Lung (tissue), 12 donors: ENCODE results near the gene MATN1. TPM values are rescaled to one million over a fixed set of nuclear protein-coding genes. Genes with fewer than 3 reads are reported as not detected.

Experiments used
- ATAC-seq: fragments of 200-7000 bp; cut with Tn5 transposase; one replicate; pipeline ENCODE4 v1.9.1; 2020; ENCODE audit warnings: moderate number of reproducible peaks; ENCODE audit not compliant: insufficient read depth, low FRiP score
- DNase-seq, 3 donors: peaks; one replicate each; pipeline ENCODE4 v3.0.0-alpha.2; 2013 to 2017
- H3K27ac ChIP-seq, 2 donors: one replicate each; pipeline ENCODE4 v1.5.1; 2013; ENCODE audit warnings: mild to moderate bottlenecking in 2 of 2, moderate library complexity in 2 of 2, control low read depth in 1 of 2, inconsistent platforms in 1 of 2, low read depth in 1 of 2, low read length in 1 of 2
- H3K27me3 ChIP-seq, 3 donors: one replicate each; pipeline ENCODE4 v1.5.1; 2013; ENCODE audit warnings: low read length in 2 of 3; ENCODE audit not compliant: control insufficient read depth in 3 of 3, insufficient read depth in 3 of 3
- H3K36me3 ChIP-seq, 4 donors: one replicate each; pipeline ENCODE4 v1.5.1; 2013; ENCODE audit warnings: low read length in 4 of 4, mild to moderate bottlenecking in 1 of 4, moderate library complexity in 1 of 4; ENCODE audit not compliant: control insufficient read depth in 4 of 4, insufficient read depth in 4 of 4
- H3K4me1 ChIP-seq, 5 donors: one replicate each; pipeline ENCODE4 v1.5.1; 2013; ENCODE audit warnings: low read length in 5 of 5, mild to moderate bottlenecking in 2 of 5, moderate library complexity in 1 of 5; ENCODE audit not compliant: control insufficient read depth in 5 of 5, insufficient read depth in 5 of 5
- H3K4me3 ChIP-seq: one replicate; pipeline ENCODE4 v1.5.1; 2013; ENCODE audit warnings: mild to moderate bottlenecking, control low read depth, moderate library complexity
- H3K9ac ChIP-seq, 2 donors: one replicate each; pipeline ENCODE4 v1.5.1; 2013; ENCODE audit warnings: low read length in 2 of 2, control low read depth in 1 of 2; ENCODE audit not compliant: insufficient read depth in 1 of 2
- H3K9me3 ChIP-seq, 4 donors: one replicate each; pipeline ENCODE4 v1.5.1; 2013; ENCODE audit warnings: low read length in 3 of 4, mild to moderate bottlenecking in 1 of 4, moderate library complexity in 1 of 4; ENCODE audit not compliant: control insufficient read depth in 4 of 4, insufficient read depth in 3 of 4
- WGBS, 2 donors: extraction: QIAGEN DNeasy Blood & Tissue Kit; methylation state at CpG; one replicate each; pipeline ENCODE4 v1.1.7; 2013; 5-methylcytosine and 5-hydroxymethylcytosine counted together
- polyA plus RNA-seq, 2 donors: library from polyadenylated mRNA; stranded (reverse); fragments of 200-250 nt; gene quantifications; one replicate each; pipeline ENCODE4 v1.2.1, GENCODE V29; 2013
- total RNA-seq, 2 donors: library from RNA; depleted of rRNA in 1 of 2; stranded (reverse); fragments of >200 nt in 1 of 2; gene quantifications; one replicate each; pipeline ENCODE4 v1.2.1, GENCODE V29; 2014 to 2021
- TF ChIP-seq, protein P1 (sequence below): IDR thresholded peaks from 2 replicates; pipeline ENCODE4 v1.5.1; 2012; ENCODE audit warnings: mild to moderate bottlenecking; ENCODE audit errors: control extremely low read depth, extremely low read depth
- donor health status: control.
- donor health status: control.
- donor health status: Bipolar disorder and iron deficiency.
- donor health status: healthy.
- donor health status: DM: yes; HTN: yes; CAD: no.

MATN1 gene
- total and polyA plus RNA-seq, 4 donors = 0.15 to 0.57 (median 0.17) TPM

- H3K4me3 ChIP-seq = no peak overlapping the region
- DNase-seq (no peak), ATAC-seq (no peak)
- H3K9me3 ChIP-seq = peaks cover 0 to 2% (median 0%) of the 10 kb centered on the region in 4 donors
- no peaks in the 10 kb centered on the region for H3K36me3 ChIP-seq
- H3K4me1 ChIP-seq = peaks cover 0 to 7% (median 0%) of the 10 kb centered on the region in 5 donors
- H3K27me3 ChIP-seq = no peaks in the 10 kb centered on the region
- no peak overlapping the region for H3K9ac ChIP-seq
- TF ChIP-seq, protein P1, sequence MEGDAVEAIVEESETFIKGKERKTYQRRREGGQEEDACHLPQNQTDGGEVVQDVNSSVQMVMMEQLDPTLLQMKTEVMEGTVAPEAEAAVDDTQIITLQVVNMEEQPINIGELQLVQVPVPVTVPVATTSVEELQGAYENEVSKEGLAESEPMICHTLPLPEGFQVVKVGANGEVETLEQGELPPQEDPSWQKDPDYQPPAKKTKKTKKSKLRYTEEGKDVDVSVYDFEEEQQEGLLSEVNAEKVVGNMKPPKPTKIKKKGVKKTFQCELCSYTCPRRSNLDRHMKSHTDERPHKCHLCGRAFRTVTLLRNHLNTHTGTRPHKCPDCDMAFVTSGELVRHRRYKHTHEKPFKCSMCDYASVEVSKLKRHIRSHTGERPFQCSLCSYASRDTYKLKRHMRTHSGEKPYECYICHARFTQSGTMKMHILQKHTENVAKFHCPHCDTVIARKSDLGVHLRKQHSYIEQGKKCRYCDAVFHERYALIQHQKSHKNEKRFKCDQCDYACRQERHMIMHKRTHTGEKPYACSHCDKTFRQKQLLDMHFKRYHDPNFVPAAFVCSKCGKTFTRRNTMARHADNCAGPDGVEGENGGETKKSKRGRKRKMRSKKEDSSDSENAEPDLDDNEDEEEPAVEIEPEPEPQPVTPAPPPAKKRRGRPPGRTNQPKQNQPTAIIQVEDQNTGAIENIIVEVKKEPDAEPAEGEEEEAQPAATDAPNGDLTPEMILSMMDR = no peak
- no peak overlapping the region for H3K27ac ChIP-seq
Observed at GRCh38 chr1:30758785-30759380, 35.5 kb upstream of the MATN1 start.

DNA sequence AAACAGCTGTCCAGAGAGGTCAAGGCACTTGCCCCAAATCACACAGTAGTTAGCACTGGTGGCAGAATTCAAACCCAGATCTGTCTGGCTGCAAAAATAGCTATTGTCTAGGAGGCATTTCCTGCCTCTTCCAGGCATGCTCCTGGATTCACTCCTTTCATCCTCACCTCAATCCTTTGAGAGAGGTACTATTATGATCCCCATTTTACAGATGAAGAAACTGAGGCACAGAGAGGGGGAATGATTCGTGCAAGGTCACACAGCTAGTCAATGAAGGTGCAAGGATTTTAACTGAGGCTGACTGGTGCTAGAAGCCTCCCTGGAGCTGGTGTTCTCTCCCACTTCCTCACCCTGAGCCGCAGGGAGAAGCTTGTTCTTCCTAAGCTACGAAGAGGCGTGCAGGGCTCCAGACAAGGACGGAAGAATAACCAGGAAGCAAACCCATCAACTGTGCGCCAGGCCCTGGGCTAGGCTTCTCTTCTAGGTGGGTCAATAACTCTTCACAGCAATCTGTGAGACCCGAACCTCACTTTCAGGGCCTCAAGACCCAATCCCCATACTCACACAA lies 34.8 kb upstream of the MATN1 start:
- H3K9me3 ChIP-seq = peaks cover 0 to 2% (median 0%) of the 10 kb centered on the region in 4 donors
- H3K9ac ChIP-seq = no peak overlapping the region
- no peak for DNase-seq
- H3K27me3 ChIP-seq = no peaks in the 10 kb centered on the region
- H3K36me3 ChIP-seq = no peaks in the 10 kb centered on the region
- peaks cover 0 to 7% (median 0%) of the 10 kb centered on the region in 5 donors for H3K4me1 ChIP-seq
- WGBS, 2 donors = 60 to 71% methylated on average over 7 of the region's 7 CpGs
- TF ChIP-seq, protein P1 = no peak
- peak overlapping the region in 1 of 2 donors; percentile 84 for H3K27ac ChIP-seq
- no peak for ATAC-seq
- H3K4me3 ChIP-seq = no peak overlapping the region

DNA sequence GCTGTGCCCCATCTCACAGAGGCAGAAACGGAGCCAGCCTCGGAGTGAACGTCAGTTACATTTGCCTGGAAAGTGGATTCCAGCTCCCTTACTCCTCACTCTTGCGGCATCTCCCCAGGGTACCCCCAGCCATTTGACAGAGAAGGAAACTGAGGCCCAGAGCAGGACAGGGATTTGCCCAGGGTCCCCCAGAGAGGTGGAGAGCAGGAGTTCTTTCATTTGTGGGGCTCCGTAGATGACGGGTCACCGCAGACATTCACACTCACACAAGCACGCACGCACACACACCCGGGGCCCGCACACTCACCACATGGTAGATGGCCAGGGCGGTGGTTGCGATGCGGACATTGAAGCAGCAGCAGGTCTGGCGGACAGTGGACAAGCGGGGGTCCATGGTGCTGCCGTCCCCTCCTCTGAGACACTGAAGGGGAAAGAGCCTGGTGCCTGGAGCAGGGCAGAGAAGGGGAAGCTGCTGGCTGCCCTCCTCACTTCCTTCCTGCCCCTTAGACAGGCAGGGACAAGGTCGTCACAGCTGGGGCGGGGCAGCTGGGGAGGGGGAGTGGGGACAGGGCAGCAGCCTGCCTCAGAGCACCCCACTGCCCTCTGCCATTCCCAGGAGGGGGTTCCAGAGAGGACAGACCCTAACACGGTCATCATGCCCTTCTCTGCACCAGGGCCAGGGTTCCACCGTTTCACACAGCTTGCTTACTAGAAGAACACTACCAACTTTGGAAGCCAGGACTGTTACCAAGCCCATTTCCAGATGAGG lies 34.2 kb upstream of the MATN1 start, which contains the start of gene LAPTM5:
TSS of gene LAPTM5 (minus strand) at position 423 of the 769 bp plus-strand sequence. CDS start at position 394, 29 bp downstream.
- Histone ChIP-seq H3K36me3 (no peaks in the 10 kb centered on the region), H3K9ac (peak within 1 kb of the TSS in 1 of 2 donors; percentile 30), H3K27ac (peak within 1 kb of the TSS; percentile 14 to 84), H3K4me3 (peak within 1 kb of the TSS; percentile 39), H3K27me3 (no peaks in the 10 kb centered on the region), H3K4me1 (peaks cover 0 to 7% (median 0%) of the 10 kb centered on the region in 5 donors), H3K9me3 (peaks cover 0 to 2% (median 0%) of the 10 kb centered on the region in 4 donors)
- TF ChIP-seq, protein P1 = no peak
- WGBS, 2 donors = 15 to 38% methylated on average over 21 of the region's 21 CpGs
- peak; percentile 60 for ATAC-seq
- peak in 1 of 3 donors; percentile 28 for DNase-seq
